Sigmoid colon (tissue), 7 donors: Measurements from ENCODE around the gene PSD4. TPM values are rescaled to one million over a fixed set of nuclear protein-coding genes. Genes with fewer than 3 reads are reported as not detected.

Source experiments
- DNase-seq: peaks from one replicate; pipeline ENCODE4 v3.0.0-alpha.2; 2019
- H3K27ac ChIP-seq, 4 donors: fragments of 200-600 bp; sonication (generic); one replicate each; pipeline ENCODE4 v1.5.1; 2016 to 2019; ENCODE audit warnings: mild to moderate bottlenecking in 1 of 4
- H3K27me3 ChIP-seq, 3 donors: fragments of 200-600 bp; sonication (generic); one replicate each; pipeline ENCODE4 v1.5.1; 2019; ENCODE audit warnings: mild to moderate bottlenecking in 1 of 3
- H3K36me3 ChIP-seq, 4 donors: fragments of 200-600 bp; sonication (generic); one replicate each; pipeline ENCODE4 v1.5.1; 2016 to 2019
- H3K4me1 ChIP-seq, 4 donors: fragments of 200-600 bp; sonication (generic); one replicate each; pipeline ENCODE4 v1.5.1; 2017 to 2019
- H3K4me3 ChIP-seq, 4 donors: fragments of 200-600 bp; sonication (generic); one replicate each; pipeline ENCODE4 v1.5.1; 2017 to 2019; ENCODE audit warnings: mild to moderate bottlenecking in 2 of 4, moderate library complexity in 1 of 4
- H3K9me3 ChIP-seq, 4 donors: fragments of 200-600 bp in 3 of 4; sonication (generic) in 3 of 4; one replicate each; pipeline versions ENCODE4 v1.5.1 to v1.6.1; 2013 to 2019
- EP300 ChIP-seq, 4 donors: sonication (generic); formaldehyde crosslinking; IDR thresholded peaks; one replicate each; pipeline ENCODE4 v1.6.1; 2017; ENCODE audit warnings: antibody characterized with exemption in 4 of 4
- POLR2A ChIP-seq, 2 donors: fragments of 450-650 bp; IDR thresholded peaks; one replicate each; pipeline ENCODE4 v1.6.1; 2016; ENCODE audit warnings: antibody characterized with exemption in 2 of 2, mild to moderate bottlenecking in 2 of 2, moderate library complexity in 2 of 2
- POLR2AphosphoS5 ChIP-seq, 4 donors: sonication (generic); formaldehyde crosslinking; IDR thresholded peaks; one replicate each; pipeline ENCODE4 v1.6.1; 2017; ENCODE audit warnings: antibody characterized with exemption in 4 of 4
- WGBS, 2 donors: extraction: QIAGEN DNeasy Blood & Tissue Kit; methylation state at CpG; one replicate each; pipeline ENCODE4 v1.1.7; 2013; 5-methylcytosine and 5-hydroxymethylcytosine counted together
- intact Hi-C: fragments of 100-400 bp; cut with DNase I; formaldehyde crosslinking; loops from one replicate; pipeline ENCODE4 v1.15.1; 2023
- polyA plus RNA-seq, 3 donors: library from polyadenylated mRNA; stranded (reverse); fragments of 200-250 nt; gene quantifications; one replicate each; pipeline ENCODE4 v1.2.3, GENCODE V29; 2013
- total RNA-seq, 4 donors: library from RNA; depleted of rRNA; stranded (reverse); fragments of >200 nt; gene quantifications; one replicate each; pipeline ENCODE4 v1.1.0, GENCODE V29; 2016
- TF ChIP-seq, protein P1 (sequence below), 4 experiments: fragments of 450-650 bp in 3 of 4; fragments of 200-600 bp in 1 of 4; IDR thresholded peaks; one replicate each; pipeline ENCODE4 v1.5.1; 2016 to 2019; ENCODE audit warnings: antibody characterized with exemption in 4 of 4, mild to moderate bottlenecking in 3 of 4, moderate library complexity in 2 of 4
- donor health status: healthy with polysubstance abuse.
- donor health status: Bipolar disorder and iron deficiency.
- donor health status: healthy.

The PSD4 gene
- total and polyA plus RNA-seq, 7 donors, result 1.4 to 51.6 (median 6.6) TPM

DNA sequence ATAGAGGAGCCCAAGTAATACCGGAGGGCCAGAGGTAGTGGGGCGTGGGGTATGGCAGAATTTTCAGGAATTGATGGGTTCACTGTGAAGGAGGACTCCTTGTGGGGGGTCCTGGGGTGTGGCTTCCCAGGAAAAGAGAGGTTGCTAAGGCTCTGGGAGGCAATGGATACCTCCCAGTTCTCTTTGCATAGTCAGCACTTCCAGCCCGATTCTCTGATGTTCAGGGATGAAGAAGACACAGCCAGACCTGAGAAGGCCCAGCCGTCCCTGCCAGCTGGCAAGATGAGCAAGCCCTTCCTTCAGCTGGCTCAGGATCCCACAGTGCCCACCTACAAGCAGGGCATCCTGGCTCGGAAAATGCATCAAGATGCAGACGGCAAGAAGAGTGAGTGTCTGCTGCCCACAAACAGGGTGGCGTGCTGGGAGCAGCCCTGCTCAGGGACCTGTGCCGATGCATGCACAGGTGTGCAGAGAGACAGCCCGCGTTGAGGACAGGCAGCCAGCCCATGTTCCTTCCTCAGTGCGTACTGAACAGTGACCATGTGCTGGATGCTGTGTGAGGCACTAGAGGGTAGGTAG, 22.2 kb downstream of the PSD4 start:
- Histone ChIP-seq H3K4me1 (peaks cover 0 to 11% (median 6%) of the 10 kb centered on the region in 4 donors), H3K36me3 (no peaks in the 10 kb centered on the region), H3K27me3 (no peaks in the 10 kb centered on the region), H3K27ac (no peak overlapping the region), H3K4me3 (no peak overlapping the region), H3K9me3 (no peaks in the 10 kb centered on the region)
- TF ChIP-seq POLR2A (IDR thresholded peaks at IDR 0.05) (no peak), POLR2AphosphoS5 (IDR thresholded peaks at IDR 0.05) (no peak), EP300 (IDR thresholded peaks at IDR 0.05) (no peak)
- TF ChIP-seq, protein P1, sequence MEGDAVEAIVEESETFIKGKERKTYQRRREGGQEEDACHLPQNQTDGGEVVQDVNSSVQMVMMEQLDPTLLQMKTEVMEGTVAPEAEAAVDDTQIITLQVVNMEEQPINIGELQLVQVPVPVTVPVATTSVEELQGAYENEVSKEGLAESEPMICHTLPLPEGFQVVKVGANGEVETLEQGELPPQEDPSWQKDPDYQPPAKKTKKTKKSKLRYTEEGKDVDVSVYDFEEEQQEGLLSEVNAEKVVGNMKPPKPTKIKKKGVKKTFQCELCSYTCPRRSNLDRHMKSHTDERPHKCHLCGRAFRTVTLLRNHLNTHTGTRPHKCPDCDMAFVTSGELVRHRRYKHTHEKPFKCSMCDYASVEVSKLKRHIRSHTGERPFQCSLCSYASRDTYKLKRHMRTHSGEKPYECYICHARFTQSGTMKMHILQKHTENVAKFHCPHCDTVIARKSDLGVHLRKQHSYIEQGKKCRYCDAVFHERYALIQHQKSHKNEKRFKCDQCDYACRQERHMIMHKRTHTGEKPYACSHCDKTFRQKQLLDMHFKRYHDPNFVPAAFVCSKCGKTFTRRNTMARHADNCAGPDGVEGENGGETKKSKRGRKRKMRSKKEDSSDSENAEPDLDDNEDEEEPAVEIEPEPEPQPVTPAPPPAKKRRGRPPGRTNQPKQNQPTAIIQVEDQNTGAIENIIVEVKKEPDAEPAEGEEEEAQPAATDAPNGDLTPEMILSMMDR (IDR thresholded peaks at IDR 0.05), result no peak
- WGBS, 2 donors, result 89 to 96% methylated on average over 11 of the region's 11 CpGs
- intact Hi-C loops, result no loop called here
- no peak for DNase-seq

DNA sequence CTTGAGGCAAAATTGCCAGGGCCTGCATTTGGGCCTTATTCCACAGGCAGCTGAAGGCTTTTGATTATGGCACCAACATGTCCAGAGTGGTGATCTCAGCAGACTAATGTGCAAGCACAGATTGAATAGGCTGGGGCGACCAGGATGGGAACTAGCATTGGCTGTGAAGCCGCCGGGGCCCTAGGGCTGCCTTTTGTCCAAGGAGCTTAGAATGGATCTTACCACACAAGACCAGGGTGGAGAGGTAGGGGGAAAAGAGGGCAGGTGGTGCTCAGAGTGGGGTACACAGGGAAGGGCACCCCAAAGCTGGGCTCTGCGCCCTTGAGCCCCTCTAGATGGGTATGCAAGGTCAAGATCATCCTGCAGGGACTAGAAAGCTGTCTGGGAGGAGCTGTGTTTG, 23.1 kb downstream of the PSD4 start:
- Histone ChIP-seq H3K4me1 (peaks cover 0 to 11% (median 6%) of the 10 kb centered on the region in 4 donors), H3K36me3 (no peaks in the 10 kb centered on the region), H3K9me3 (no peaks in the 10 kb centered on the region), H3K27ac (no peak overlapping the region), H3K27me3 (no peaks in the 10 kb centered on the region), H3K4me3 (no peak overlapping the region)
- DNase-seq, result no peak
- WGBS, 2 donors, result 95 to 96% methylated on average over 4 of the region's 4 CpGs
- intact Hi-C loops, result no loop called here
- TF ChIP-seq EP300 (IDR thresholded peaks at IDR 0.05) (no peak), POLR2A (IDR thresholded peaks at IDR 0.05) (no peak), POLR2AphosphoS5 (IDR thresholded peaks at IDR 0.05) (no peak)
- TF ChIP-seq, protein P1 (IDR thresholded peaks at IDR 0.05), result no peak

DNA sequence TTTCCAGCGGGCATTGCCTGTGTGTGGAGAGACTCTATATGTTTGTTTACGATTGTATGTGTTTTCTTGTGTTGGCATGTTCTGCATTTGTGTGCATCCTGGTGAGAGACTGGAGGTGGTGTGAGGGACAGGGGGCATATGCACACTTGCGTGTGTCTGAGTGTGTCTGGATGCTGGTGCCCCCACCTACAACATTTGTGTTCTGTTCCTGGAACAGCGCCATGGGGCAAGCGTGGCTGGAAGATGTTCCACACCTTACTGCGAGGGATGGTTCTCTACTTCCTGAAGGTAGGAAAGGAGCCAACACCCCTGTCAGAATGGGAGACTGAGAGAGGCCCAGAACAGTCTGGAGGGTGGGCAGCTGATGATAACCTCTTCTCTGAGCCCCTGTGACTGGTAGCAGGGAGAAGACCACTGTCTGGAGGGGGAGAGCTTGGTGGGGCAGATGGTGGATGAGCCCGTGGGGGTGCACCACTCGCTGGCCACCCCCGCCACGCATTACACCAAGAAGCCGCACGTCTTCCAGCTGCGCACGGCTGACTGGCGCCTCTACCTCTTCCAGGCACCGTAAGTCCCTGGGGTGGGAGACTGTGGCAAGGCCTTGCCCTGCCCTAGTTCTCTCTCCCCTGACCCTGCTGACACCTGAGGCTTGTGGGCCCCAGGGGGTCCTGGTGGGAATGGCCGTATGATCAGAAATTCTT, 23.7 kb downstream of the PSD4 start:
- WGBS, 2 donors, result 93 to 94% methylated on average over 17 of the region's 17 CpGs
- TF ChIP-seq POLR2A (IDR thresholded peaks at IDR 0.05) (no peak), POLR2AphosphoS5 (IDR thresholded peaks at IDR 0.05) (no peak), EP300 (IDR thresholded peaks at IDR 0.05) (no peak)
- TF ChIP-seq, protein P1 (IDR thresholded peaks at IDR 0.05), result no peak
- H3K9me3 ChIP-seq, result no peaks in the 10 kb centered on the region
- intact Hi-C loops, result no loop called here
- no peak overlapping the region for H3K27ac ChIP-seq
- no peaks in the 10 kb centered on the region for H3K27me3 ChIP-seq
- H3K4me1 ChIP-seq, result peaks cover 0 to 11% (median 6%) of the 10 kb centered on the region in 4 donors
- H3K4me3 ChIP-seq, result no peak overlapping the region
- H3K36me3 ChIP-seq, result no peaks in the 10 kb centered on the region
- no peak for DNase-seq

DNA sequence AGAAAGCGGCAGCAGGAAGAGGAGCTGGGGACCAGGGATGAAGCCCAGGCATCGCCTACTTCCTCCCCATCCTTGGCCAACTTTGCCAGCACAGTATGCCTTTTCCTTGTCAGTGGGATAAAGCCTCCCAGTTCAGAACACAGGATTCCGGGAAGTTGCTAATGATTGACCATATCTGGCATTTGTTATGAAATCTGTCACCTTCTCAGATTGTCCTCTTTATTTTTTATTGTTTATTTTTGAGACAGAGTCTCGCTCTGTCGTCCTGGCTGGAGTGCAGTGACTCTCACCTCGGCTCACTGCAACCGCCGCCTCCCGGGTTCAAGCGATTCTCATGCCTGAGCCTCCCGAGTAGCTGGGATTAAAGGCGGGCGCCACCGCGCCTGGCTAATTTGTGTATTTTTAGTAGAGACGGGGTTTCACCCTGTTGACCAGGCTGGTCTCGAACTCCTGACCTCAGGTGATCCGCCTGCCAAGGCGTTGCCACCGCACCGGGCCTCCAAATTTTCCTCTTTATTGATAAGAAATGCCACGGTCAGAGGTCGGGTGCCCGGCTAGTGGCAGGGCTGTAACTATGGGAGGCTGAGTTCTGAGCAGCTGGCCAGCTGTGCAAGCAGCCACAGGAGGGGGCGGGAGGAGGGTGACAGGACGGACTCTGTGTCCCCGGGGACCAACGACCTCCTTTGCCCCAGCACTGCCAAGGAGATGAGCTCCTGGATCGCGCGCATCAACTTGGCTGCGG, 24.4 kb downstream of the PSD4 start:
- WGBS, 2 donors, result 40 to 69% methylated on average over 32 of the region's 32 CpGs
- Histone ChIP-seq H3K9me3 (no peaks in the 10 kb centered on the region), H3K36me3 (no peaks in the 10 kb centered on the region), H3K4me3 (peak overlapping the region; percentile 43 to 63 (median 61)), H3K4me1 (peaks cover 0 to 11% (median 6%) of the 10 kb centered on the region in 4 donors), H3K27ac (peak overlapping the region in 3 of 4 donors; percentile 42 to 71 (median 66)), H3K27me3 (no peaks in the 10 kb centered on the region)
- DNase-seq, result no peak
- intact Hi-C loops, result no loop called here
- TF ChIP-seq POLR2A (IDR thresholded peaks at IDR 0.05) (no peak), POLR2AphosphoS5 (IDR thresholded peaks at IDR 0.05) (no peak)
